NT2/D1 (cell line): ENCODE data around the gene ZDHHC22.

ENCODE experiments used
- DNase-seq: peaks from one replicate; pipeline ENCODE4 v3.0.0-alpha.2; 2011; ENCODE audit warnings: low read depth, low spot score
- H3K27me3 ChIP-seq: 2 replicates; pipeline ENCODE4 v1.6.0; 2011; ENCODE audit warnings: mild to moderate bottlenecking; ENCODE audit not compliant: insufficient read length, insufficient read depth
- H3K36me3 ChIP-seq: 2 replicates; pipeline ENCODE4 v1.6.1; 2011; ENCODE audit warnings: mild to moderate bottlenecking, low read length, mixed read lengths; ENCODE audit not compliant: insufficient read depth, insufficient read length
- H3K4me1 ChIP-seq: 2 replicates; pipeline ENCODE4 v1.5.1; 2011; ENCODE audit not compliant: insufficient read depth, insufficient read length
- H3K4me3 ChIP-seq: 2 replicates; pipeline ENCODE4 v1.5.1; 2011; ENCODE audit warnings: low read depth; ENCODE audit not compliant: insufficient read length
- H3K9ac ChIP-seq: 2 replicates; pipeline ENCODE4 v1.6.0; 2011; ENCODE audit warnings: low read depth; ENCODE audit not compliant: insufficient read length
- H3K9me3 ChIP-seq: 2 replicates; pipeline ENCODE4 v1.5.1; 2011; ENCODE audit warnings: mild to moderate bottlenecking, low read length; ENCODE audit not compliant: insufficient read depth
- SUZ12 ChIP-seq: IDR thresholded peaks from 2 replicates; pipeline ENCODE4 v1.6.1; 2011; ENCODE audit not compliant: insufficient read length, insufficient read depth; ENCODE audit errors: extremely low read depth
- YY1 ChIP-seq: IDR thresholded peaks from 2 replicates; pipeline ENCODE4 v1.6.1; 2011; ENCODE audit not compliant: insufficient read length, insufficient read depth
- ZNF274 ChIP-seq: IDR thresholded peaks from 2 replicates; pipeline ENCODE4 v1.6.1; 2011; ENCODE audit warnings: mild to moderate bottlenecking, low read depth, low read length

Gene ZDHHC22

DNA sequence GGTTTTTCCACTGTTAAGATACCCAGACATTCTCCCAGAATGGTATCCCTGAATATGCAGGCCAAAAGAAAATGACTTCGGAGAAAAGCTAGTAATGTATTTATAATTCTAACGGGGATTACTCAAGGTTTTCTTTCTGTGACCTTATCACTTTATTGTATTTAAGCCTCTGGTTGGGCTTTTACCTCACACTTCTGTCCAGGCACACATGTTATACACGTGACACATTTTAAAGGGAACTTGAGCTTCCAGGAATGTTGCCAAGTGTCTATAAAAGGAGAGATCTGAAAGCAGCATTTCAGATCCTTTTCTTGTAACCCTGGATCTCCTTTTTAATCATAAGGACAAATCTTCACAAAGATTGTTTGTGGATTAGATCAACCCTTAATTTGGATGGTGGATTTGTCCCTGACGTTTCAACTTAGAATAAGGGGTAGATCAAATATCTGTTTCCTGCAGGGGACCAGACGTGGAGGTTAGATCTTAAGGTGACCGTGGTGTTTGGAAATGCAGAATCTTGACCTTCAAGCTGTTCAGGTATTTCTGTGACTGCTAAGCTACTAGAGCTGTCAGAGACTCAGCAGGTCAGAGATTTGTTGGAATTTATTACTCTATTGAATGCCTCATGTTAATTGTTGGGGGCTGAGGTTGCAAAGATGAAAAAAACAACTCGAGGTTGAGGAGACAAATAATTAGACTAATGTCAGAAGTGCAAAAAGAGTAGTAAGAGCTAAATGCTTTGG lies 42.0 kb downstream of the ZDHHC22 start:
- DNase-seq, result no peak
- TF ChIP-seq SUZ12 (no peak), ZNF274 (no peak), YY1 (no peak)
- H3K9me3 ChIP-seq, result no peaks in the 10 kb centered on the region
- H3K9ac ChIP-seq, result no peak overlapping the region
- peaks cover 3% of the 10 kb centered on the region for H3K4me1 ChIP-seq
- H3K4me3 ChIP-seq, result no peak overlapping the region
- H3K27me3 ChIP-seq, result no peaks in the 10 kb centered on the region
- peaks cover 7% of the 10 kb centered on the region for H3K36me3 ChIP-seq

DNA sequence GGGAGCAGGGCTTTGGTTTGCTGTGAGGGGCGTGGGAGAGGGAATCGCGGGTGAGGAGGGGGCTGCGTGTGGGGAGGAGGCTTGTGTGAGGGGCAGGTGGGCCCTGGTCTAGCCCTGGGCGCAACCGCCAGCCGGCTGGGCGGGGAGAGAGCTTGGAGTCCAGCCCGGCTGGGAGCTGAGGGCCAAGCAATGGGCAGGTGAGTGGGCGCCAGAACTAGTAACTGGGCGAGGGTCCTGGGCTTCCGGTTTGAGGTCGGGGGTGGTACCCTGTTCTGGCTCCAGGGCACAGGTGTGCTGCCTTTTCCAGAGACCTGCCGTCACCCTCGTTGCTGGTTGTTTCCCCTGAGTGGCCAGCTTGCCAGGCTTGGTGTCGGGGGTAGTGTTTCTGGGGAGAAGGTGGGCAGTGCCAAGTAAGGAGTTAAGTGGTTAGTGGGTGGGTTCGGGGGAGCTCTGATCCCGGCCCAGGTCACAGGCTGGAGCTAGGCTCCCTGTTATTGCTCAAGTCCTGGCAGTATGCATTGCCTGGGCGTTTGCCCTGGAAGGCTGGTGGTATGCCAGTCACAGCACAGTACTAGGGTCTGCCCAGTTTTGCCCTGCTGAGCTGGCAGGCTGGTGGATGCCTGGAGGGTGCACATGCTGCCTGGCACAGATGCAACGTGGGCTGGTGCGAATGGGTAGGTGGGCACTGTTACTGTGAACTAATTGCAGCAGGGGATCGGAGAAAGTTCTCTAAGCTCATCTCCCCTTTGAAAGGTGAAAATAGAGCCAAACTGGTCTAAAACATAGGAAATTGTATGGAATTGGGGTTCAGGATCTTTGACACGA lies 42.9 kb downstream of the ZDHHC22 start:
- peaks cover under 1% of the 10 kb centered on the region for H3K4me1 ChIP-seq
- peak overlapping the region; percentile 96 for H3K4me3 ChIP-seq
- DNase-seq, result no peak
- no peaks in the 10 kb centered on the region for H3K27me3 ChIP-seq
- H3K36me3 ChIP-seq, result peaks cover 4% of the 10 kb centered on the region
- peak overlapping the region; percentile 97 for H3K9ac ChIP-seq
- TF ChIP-seq ZNF274, result no peak
- no peak for TF ChIP-seq SUZ12
- TF ChIP-seq YY1, result no peak
- H3K9me3 ChIP-seq, result no peaks in the 10 kb centered on the region

DNA sequence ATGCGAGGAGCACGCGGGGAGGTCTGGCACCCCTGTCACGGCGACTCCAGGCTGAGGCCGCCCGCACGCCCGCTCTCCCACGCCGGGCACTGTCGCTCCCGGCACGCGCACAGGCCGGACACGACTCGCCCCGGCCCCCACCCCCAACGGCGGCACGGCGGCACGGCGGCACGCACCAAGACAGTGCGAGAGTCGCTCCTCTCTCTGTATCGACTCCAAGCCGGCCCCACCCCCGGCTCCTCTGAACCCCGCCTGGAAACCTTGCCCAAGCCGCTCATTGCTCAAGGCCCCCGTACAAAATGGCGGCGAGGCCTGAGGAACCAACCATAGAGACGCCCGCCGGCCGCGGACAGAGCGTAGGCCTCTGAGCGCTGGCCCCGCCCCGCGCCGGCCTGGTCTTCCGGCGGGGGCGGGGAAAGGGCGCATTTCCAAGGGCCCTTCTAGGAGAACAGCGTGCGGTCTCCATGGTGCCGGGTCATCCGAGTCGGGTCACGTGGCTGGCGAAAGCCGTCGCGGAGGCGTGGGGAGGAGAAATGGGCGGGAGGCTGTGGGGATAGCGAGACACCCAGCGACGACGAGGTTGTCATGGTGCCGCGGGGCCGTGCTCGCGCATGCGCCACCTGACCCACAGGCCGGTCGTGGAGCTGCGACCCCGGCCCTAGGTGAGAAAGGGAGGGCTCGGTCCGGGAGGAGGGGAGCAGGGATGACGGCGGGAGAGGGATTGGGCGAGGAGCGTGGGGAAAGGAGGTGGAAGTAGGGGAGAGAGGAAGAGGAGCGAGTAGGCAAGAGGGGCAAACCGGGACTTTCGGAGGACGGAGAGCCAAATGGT lies 43.7 kb downstream of the ZDHHC22 start, which contains the start of gene CIPC:
CIPC (plus strand) TSS at position 559 of the 829 bp plus-strand sequence. CDS start 7,451 bp downstream, outside the sequence.
- DNase-seq, result peak; percentile 95

DNA sequence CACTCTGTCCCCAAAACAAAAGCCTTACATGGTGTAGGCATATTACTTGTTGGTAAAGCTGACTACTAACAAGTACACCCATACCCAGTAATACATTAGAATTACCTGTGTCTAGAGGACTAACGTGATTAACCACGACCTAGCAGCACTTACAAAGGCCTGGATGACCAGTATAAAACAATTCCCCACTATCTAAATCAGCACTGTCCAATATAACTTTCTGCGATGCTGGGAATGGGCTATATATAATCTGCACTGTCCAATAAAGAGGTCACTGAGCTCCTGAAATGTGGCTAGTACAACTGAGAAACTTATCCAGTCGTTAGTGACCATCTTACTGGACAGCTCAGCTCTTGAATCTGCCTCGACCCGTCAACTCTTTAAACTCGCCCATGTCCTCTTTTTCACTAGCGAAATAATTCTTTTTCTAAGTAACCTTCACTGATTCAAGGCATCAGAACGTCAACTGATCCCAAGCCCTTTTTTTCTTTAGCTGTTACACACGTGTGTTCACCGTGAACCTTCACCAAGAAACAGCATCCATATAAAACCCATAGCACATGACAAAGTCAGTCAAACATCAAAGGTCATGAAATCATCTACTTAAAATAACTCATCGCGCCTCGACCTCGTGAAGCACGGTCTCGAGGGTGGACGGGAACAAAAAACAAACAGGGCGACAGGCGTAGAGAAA lies 44.4 kb downstream of the ZDHHC22 start:
- TF ChIP-seq ZNF274 (no peak), YY1 (no peak), SUZ12 (no peak)

More for the DNA sequence above, 43.7 kb downstream of the ZDHHC22 start, which contains the start of gene CIPC:
- H3K9ac ChIP-seq, result peak within 1 kb of the TSS; percentile 97
- H3K4me1 ChIP-seq, result no peaks in the 10 kb centered on the region
- H3K4me3 ChIP-seq, result peak within 1 kb of the TSS; percentile 96
- H3K27me3 ChIP-seq, result no peaks in the 10 kb centered on the region
- no peaks in the 10 kb centered on the region for H3K9me3 ChIP-seq
- no peaks in the 10 kb centered on the region for H3K36me3 ChIP-seq
- TF ChIP-seq SUZ12, result no peak
- peak; percentile 68 for TF ChIP-seq YY1

DNA sequence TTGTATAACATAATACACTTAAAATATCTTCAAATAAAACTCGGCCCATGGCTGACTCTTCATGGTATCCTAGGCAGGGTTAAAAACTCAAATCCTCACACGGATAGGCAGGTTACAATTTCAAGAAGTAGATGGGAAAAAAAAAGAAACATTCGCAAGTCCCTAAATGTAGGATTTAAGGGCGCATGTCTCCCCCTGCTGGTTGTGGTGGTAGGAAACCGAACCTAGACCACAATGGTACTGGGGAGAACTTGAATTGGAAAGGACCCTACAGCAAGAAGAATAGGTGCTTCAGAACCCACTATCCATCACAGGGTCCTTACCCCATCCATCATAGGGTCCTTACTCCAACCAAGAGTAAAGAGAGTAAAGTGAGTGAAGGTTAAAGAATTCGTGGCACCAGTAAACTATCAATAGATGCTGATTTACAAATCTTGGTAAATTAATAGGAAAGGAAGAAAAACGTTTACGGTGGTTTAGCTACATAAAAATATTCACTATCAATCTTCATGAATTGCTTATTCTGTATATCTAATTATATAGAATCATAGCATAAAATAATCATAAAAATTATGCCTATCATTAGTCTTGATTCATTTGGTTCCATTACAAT lies 46.8 kb downstream of the ZDHHC22 start:
- H3K4me1 ChIP-seq, result no peaks in the 10 kb centered on the region
- DNase-seq, result no peak
- no peaks in the 10 kb centered on the region for H3K36me3 ChIP-seq
- H3K9me3 ChIP-seq, result peaks cover 13% of the 10 kb centered on the region
- H3K9ac ChIP-seq, result no peak overlapping the region
- TF ChIP-seq ZNF274, result no peak
- no peak for TF ChIP-seq YY1
- TF ChIP-seq SUZ12, result no peak
- no peaks in the 10 kb centered on the region for H3K27me3 ChIP-seq
- no peak overlapping the region for H3K4me3 ChIP-seq

More for the DNA sequence above, 44.4 kb downstream of the ZDHHC22 start:
- Histone ChIP-seq H3K4me3 (peak overlapping the region; percentile 96), H3K9ac (peak overlapping the region; percentile 84), H3K4me1 (no peaks in the 10 kb centered on the region), H3K9me3 (no peaks in the 10 kb centered on the region), H3K36me3 (no peaks in the 10 kb centered on the region), H3K27me3 (no peaks in the 10 kb centered on the region)
- no peak for DNase-seq

- no peak overlapping the region for H3K9ac ChIP-seq
- no peak for DNase-seq
- TF ChIP-seq SUZ12, result no peak
- no peak for TF ChIP-seq ZNF274
- no peak for TF ChIP-seq YY1
- H3K9me3 ChIP-seq, result peaks cover 13% of the 10 kb centered on the region
- H3K4me1 ChIP-seq, result no peaks in the 10 kb centered on the region
- no peaks in the 10 kb centered on the region for H3K27me3 ChIP-seq
- H3K4me3 ChIP-seq, result no peak overlapping the region
- H3K36me3 ChIP-seq, result no peaks in the 10 kb centered on the region
Measured at GRCh38 chr14:77092676-77093075, 48.9 kb downstream of the ZDHHC22 start.
